ENCODE results near the gene EXOC6B.
A peak's percentile ranks its signal among the peaks of the same experiment; 100 is the strongest.

Gene EXOC6B

DNA sequence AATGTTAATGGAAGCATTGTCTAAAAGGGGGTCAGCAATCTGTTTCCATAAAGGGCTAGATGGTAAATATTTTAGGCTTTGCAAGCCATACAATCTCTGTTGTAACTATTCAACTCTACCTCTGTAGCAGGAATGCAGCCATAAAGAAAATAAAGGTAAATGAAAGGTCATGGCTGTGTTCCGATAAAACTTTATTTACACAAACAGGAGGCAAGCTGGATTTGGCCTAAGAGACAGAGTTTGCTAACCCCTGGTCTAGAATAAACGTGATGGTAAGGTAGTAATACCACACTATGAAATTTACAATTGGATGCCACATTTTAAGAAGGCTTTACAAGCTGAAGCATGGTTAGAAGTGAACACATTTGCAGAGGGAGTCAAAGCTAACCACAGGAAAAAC is 91.4 kb downstream of the EXOC6B start:
- Histone ChIP-seq H3K4me1 (ENCODE audit: control insufficient read depth, insufficient read depth, low read length) (no peaks in the 10 kb centered on the region), H3K4me3 (ENCODE audit: low read depth, low read length) (no peak overlapping the region), H3K9me3 (ENCODE audit: control insufficient read depth, insufficient read depth, low read length) (no peaks in the 10 kb centered on the region)

GRCh38 chr2:72731116-72731515 is 94.7 kb downstream of the EXOC6B start:
- no peak overlapping the region for H3K27ac ChIP-seq (ENCODE audit: low read depth, low read length)
- H3K36me3 ChIP-seq (ENCODE audit: control insufficient read depth, insufficient read depth, low read length): no peaks in the 10 kb centered on the region; the same call in 1 of the 2 replicates
- H3K27me3 ChIP-seq (ENCODE audit: control insufficient read depth, insufficient read depth, low read length): no peaks in the 10 kb centered on the region
- H3K4me3 ChIP-seq (ENCODE audit: low read depth, low read length): no peak overlapping the region
- no peak overlapping the region for H3K9ac ChIP-seq (ENCODE audit: low read depth, low read length)
- H3K4me1 ChIP-seq (ENCODE audit: control insufficient read depth, insufficient read depth, low read length): no peaks in the 10 kb centered on the region
- no peaks in the 10 kb centered on the region for H3K9me3 ChIP-seq (ENCODE audit: control insufficient read depth, insufficient read depth, low read length)

More for the DNA sequence above, 91.4 kb downstream of the EXOC6B start:
- H3K36me3 ChIP-seq (ENCODE audit: control insufficient read depth, insufficient read depth, low read length): no peaks in the 10 kb centered on the region; the same call in 1 of the 2 replicates
- H3K27me3 ChIP-seq (ENCODE audit: control insufficient read depth, insufficient read depth, low read length): no peaks in the 10 kb centered on the region
- no peak overlapping the region for H3K9ac ChIP-seq (ENCODE audit: low read depth, low read length)
- H3K27ac ChIP-seq (ENCODE audit: low read depth, low read length): no peak overlapping the region

GRCh38 chr2:72727356-72727755 is 98.5 kb downstream of the EXOC6B start:
- no peak overlapping the region for H3K4me3 ChIP-seq (ENCODE audit: low read depth, low read length)
- H3K9me3 ChIP-seq (ENCODE audit: control insufficient read depth, insufficient read depth, low read length): no peaks in the 10 kb centered on the region
- no peak overlapping the region for H3K9ac ChIP-seq (ENCODE audit: low read depth, low read length)
- no peaks in the 10 kb centered on the region for H3K27me3 ChIP-seq (ENCODE audit: control insufficient read depth, insufficient read depth, low read length)
- no peak overlapping the region for H3K27ac ChIP-seq (ENCODE audit: low read depth, low read length)
- H3K4me1 ChIP-seq (ENCODE audit: control insufficient read depth, insufficient read depth, low read length): peaks cover 5% of the 10 kb centered on the region; the same call in 1 of the 2 replicates
- H3K36me3 ChIP-seq (ENCODE audit: control insufficient read depth, insufficient read depth, low read length): no peaks in the 10 kb centered on the region; the same call in 1 of the 2 replicates

- Histone ChIP-seq H3K36me3 (ENCODE audit: control insufficient read depth, insufficient read depth, low read length) (no peaks in the 10 kb centered on the region), H3K9me3 (ENCODE audit: control insufficient read depth, insufficient read depth, low read length) (no peaks in the 10 kb centered on the region), H3K27me3 (ENCODE audit: control insufficient read depth, insufficient read depth, low read length) (no peaks in the 10 kb centered on the region), H3K27ac (ENCODE audit: low read depth, low read length) (no peak overlapping the region), H3K4me3 (ENCODE audit: low read depth, low read length) (no peak overlapping the region), H3K4me1 (ENCODE audit: control insufficient read depth, insufficient read depth, low read length) (peaks cover 21% of the 10 kb centered on the region), H3K9ac (ENCODE audit: low read depth, low read length) (no peak overlapping the region; the same call in 1 of the 2 replicates)
Measured at GRCh38 chr2:72723769-72724370, 102.0 kb downstream of the EXOC6B start.

DNA sequence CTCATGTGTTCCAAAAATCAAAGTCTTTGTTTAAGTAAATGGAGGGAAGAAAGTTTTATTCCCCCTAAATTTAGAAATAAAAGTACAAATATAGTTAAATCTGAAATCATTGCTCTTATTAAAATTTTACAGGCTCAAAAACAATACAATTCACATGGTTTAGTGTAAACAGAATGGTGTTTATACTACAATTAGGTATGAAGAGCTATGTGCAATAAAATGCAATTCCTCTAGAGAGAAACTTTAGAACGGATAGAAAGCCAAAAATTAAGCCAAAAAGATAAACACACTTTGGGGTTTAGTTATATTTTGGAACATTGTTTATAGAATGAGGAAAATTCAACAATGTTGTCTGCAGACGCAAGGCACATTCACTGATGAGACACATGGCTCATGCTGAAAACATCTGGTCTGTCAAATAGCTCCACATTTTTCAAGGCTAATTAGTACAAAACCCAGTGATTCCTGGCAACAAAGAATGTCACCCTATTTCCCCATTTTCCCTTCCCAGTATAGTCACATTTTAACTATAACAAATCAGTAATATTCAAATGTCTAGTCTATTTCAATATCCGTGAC is 103.3 kb downstream of the EXOC6B start:
- no peak overlapping the region for H3K27ac ChIP-seq (ENCODE audit: low read depth, low read length)
- H3K4me3 ChIP-seq (ENCODE audit: low read depth, low read length): no peak overlapping the region
- no peaks in the 10 kb centered on the region for H3K9me3 ChIP-seq (ENCODE audit: control insufficient read depth, insufficient read depth, low read length)
- H3K27me3 ChIP-seq (ENCODE audit: control insufficient read depth, insufficient read depth, low read length): no peaks in the 10 kb centered on the region
- H3K36me3 ChIP-seq (ENCODE audit: control insufficient read depth, insufficient read depth, low read length): 0 out of 2 replicates have a peak, but pooled peaks cover 6% of the 10 kb centered on the region
- H3K4me1 ChIP-seq (ENCODE audit: control insufficient read depth, insufficient read depth, low read length): peaks cover 26% of the 10 kb centered on the region
- no peak overlapping the region for H3K9ac ChIP-seq (ENCODE audit: low read depth, low read length)

GRCh38 chr2:72719416-72719815 is 106.4 kb downstream of the EXOC6B start:
- Histone ChIP-seq H3K9me3 (ENCODE audit: control insufficient read depth, insufficient read depth, low read length) (no peaks in the 10 kb centered on the region), H3K27me3 (ENCODE audit: control insufficient read depth, insufficient read depth, low read length) (no peaks in the 10 kb centered on the region), H3K27ac (ENCODE audit: low read depth, low read length) (peak overlapping the region; percentile 88), H3K36me3 (ENCODE audit: control insufficient read depth, insufficient read depth, low read length) (0 out of 2 replicates have a peak, but pooled peaks cover 7% of the 10 kb centered on the region), H3K4me3 (ENCODE audit: low read depth, low read length) (peak overlapping the region; percentile 42), H3K9ac (ENCODE audit: low read depth, low read length) (peak overlapping the region; percentile 59; the same call in 1 of the 2 replicates), H3K4me1 (ENCODE audit: control insufficient read depth, insufficient read depth, low read length) (peaks cover 26% of the 10 kb centered on the region)

DNA sequence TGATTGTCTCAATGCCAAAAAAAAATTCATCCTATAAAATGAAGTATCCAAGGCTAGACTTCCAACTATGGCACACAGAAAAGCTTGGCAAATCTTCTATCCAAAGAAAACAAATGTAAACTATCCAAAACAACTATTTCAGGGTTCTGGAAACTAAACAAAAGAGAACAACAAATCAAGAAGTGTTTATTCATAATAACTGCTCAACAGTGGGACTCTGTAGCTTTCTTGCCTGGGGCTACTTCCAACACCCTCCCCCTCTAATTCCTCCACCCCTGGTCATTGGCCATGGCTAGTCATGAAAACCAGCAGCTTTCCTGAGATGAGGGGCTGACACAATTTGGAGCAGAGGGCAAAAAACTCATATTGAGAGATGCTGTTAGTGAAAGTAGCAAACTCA is 107.0 kb downstream of the EXOC6B start:
- 0 out of 2 replicates have a peak, but pooled peaks cover 7% of the 10 kb centered on the region for H3K36me3 ChIP-seq (ENCODE audit: control insufficient read depth, insufficient read depth, low read length)
- H3K27me3 ChIP-seq (ENCODE audit: control insufficient read depth, insufficient read depth, low read length): no peaks in the 10 kb centered on the region
- H3K9ac ChIP-seq (ENCODE audit: low read depth, low read length): peak overlapping the region; percentile 59; the same call in 1 of the 2 replicates
- H3K4me1 ChIP-seq (ENCODE audit: control insufficient read depth, insufficient read depth, low read length): peaks cover 26% of the 10 kb centered on the region
- peak overlapping the region; percentile 88 for H3K27ac ChIP-seq (ENCODE audit: low read depth, low read length)
- H3K9me3 ChIP-seq (ENCODE audit: control insufficient read depth, insufficient read depth, low read length): no peaks in the 10 kb centered on the region
- H3K4me3 ChIP-seq (ENCODE audit: low read depth, low read length): peak overlapping the region; percentile 42; the same call in 1 of the 2 replicates

DNA sequence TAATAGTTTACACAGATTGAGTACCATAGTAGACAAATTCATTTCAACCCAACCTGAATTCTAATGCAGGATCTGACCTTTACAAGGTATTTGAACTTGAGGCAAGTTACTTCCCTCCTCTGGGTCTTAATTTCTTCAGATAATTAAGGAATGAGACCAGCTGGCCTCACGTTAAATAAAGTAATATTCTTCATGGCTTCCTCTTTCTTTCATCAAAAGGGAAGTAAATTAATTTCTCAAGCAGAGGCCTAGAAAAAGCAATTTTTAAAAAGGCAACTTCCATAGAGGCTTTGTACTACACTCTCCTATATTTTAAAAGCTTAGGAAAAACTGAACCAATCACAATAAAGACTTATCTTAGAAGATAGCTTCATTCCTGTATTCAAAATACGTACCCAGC is 109.2 kb downstream of the EXOC6B start:
- H3K27me3 ChIP-seq (ENCODE audit: control insufficient read depth, insufficient read depth, low read length): no peaks in the 10 kb centered on the region
- no peaks in the 10 kb centered on the region for H3K9me3 ChIP-seq (ENCODE audit: control insufficient read depth, insufficient read depth, low read length)
- no peak overlapping the region for H3K27ac ChIP-seq (ENCODE audit: low read depth, low read length)
- H3K4me1 ChIP-seq (ENCODE audit: control insufficient read depth, insufficient read depth, low read length): peaks cover 21% of the 10 kb centered on the region
- 0 out of 2 replicates have a peak, but pooled peaks cover 7% of the 10 kb centered on the region for H3K36me3 ChIP-seq (ENCODE audit: control insufficient read depth, insufficient read depth, low read length)
- no peak overlapping the region for H3K9ac ChIP-seq (ENCODE audit: low read depth, low read length)
- H3K4me3 ChIP-seq (ENCODE audit: low read depth, low read length): no peak overlapping the region

- Histone ChIP-seq H3K27ac (ENCODE audit: low read depth, low read length) (no peak overlapping the region), H3K36me3 (ENCODE audit: control insufficient read depth, insufficient read depth, low read length) (0 out of 2 replicates have a peak, but pooled peaks cover 7% of the 10 kb centered on the region), H3K4me1 (ENCODE audit: control insufficient read depth, insufficient read depth, low read length) (peaks cover 5% of the 10 kb centered on the region), H3K4me3 (ENCODE audit: low read depth, low read length) (no peak overlapping the region), H3K9ac (ENCODE audit: low read depth, low read length) (no peak overlapping the region), H3K27me3 (ENCODE audit: control insufficient read depth, insufficient read depth, low read length) (no peaks in the 10 kb centered on the region), H3K9me3 (ENCODE audit: control insufficient read depth, insufficient read depth, low read length) (no peaks in the 10 kb centered on the region)
Measured at GRCh38 chr2:72713857-72714256, 112.0 kb downstream of the EXOC6B start.

DNA sequence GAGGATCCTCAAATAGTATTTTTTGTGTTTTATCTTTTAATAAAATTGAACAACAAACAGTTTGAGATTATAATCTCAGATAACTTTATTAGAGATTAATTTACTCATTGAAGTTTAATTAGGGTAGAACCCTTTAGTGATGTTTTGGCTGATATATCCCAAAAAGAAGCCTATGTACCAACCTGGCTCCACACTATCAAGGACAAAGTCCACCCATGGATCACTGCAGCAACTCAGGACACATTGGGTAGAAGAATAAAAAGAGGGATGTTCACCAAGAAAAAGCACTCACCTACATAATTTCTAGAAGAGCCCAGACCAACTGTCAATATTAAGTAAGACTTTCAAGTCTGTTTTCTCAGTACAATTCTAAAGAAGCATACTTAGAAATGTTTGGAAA is 112.9 kb downstream of the EXOC6B start:
- no peaks in the 10 kb centered on the region for H3K4me1 ChIP-seq (ENCODE audit: control insufficient read depth, insufficient read depth, low read length)
- H3K36me3 ChIP-seq (ENCODE audit: control insufficient read depth, insufficient read depth, low read length): 0 out of 2 replicates have a peak, but pooled peaks cover 5% of the 10 kb centered on the region
- H3K9me3 ChIP-seq (ENCODE audit: control insufficient read depth, insufficient read depth, low read length): no peaks in the 10 kb centered on the region
- H3K9ac ChIP-seq (ENCODE audit: low read depth, low read length): no peak overlapping the region
- H3K27ac ChIP-seq (ENCODE audit: low read depth, low read length): no peak overlapping the region
- H3K4me3 ChIP-seq (ENCODE audit: low read depth, low read length): no peak overlapping the region
- H3K27me3 ChIP-seq (ENCODE audit: control insufficient read depth, insufficient read depth, low read length): no peaks in the 10 kb centered on the region

DNA sequence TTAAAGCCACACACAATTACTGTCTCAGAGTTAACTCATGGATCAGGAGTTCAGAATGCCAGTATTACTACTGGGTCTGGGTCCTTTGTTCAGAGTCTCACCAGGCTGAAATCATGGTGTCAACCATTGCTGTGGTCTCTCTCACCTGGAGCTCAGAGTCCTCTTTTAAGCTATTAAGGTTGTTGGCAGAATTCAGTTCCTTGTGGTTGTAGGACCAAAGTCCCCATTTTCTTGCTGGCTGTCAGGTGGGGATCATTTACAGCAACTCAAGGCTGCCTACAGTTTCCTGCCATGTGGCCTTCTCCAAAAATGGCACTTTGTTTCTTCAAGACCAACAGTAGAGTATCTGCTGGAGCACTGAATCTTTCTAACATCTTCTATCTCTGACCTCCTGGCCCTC is 113.5 kb downstream of the EXOC6B start:
- H3K9me3 ChIP-seq (ENCODE audit: control insufficient read depth, insufficient read depth, low read length): no peaks in the 10 kb centered on the region
- H3K27me3 ChIP-seq (ENCODE audit: control insufficient read depth, insufficient read depth, low read length): no peaks in the 10 kb centered on the region
- no peak overlapping the region for H3K9ac ChIP-seq (ENCODE audit: low read depth, low read length)
- H3K27ac ChIP-seq (ENCODE audit: low read depth, low read length): no peak overlapping the region
- no peaks in the 10 kb centered on the region for H3K4me1 ChIP-seq (ENCODE audit: control insufficient read depth, insufficient read depth, low read length)
- H3K4me3 ChIP-seq (ENCODE audit: low read depth, low read length): no peak overlapping the region
- H3K36me3 ChIP-seq (ENCODE audit: control insufficient read depth, insufficient read depth, low read length): no peaks in the 10 kb centered on the region

Measured in HUES48 (cell line).